ENCODE measurements around the gene TSLP. TPM values are rescaled to one million over a fixed set of nuclear protein-coding genes. Genes with fewer than 3 reads are reported as not detected.

Gene TSLP
- total RNA-seq, 1 experiment from 2014 or later = not detected

DNA sequence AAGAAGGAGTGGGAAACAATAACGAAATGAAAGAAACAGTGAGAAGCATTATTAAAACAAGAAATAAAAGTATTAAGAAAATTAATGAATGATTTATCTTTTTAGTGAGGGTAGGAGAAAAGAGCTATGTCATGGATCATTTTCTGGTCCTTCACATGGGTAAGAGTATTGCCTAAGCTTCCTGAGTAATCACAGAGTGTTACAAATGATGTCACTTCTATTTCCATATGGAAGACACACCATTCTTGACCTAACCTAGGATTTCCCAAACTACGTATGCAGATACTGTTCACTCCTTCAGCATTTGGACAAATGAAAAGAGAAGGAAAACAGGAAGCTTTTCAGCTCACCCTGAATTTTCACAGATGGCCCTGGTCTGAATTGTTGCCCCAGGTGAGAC is 3.3 kb upstream of the TSLP start:
- no peaks in the 10 kb centered on the region; the same call in 1 of the 2 replicates for H3K9me3 ChIP-seq
- H3K4me1 Mint-ChIP-seq (ENCODE audit: low read depth, unreplicated experiment) = peaks cover 3% of the 10 kb centered on the region
- CTCF ChIA-PET = no interaction called here
- no peak for DNase-seq
- H3K36me3 ChIP-seq (ENCODE audit: control insufficient read depth, insufficient read depth, low read length) = no peaks in the 10 kb centered on the region
- TF ChIP-seq CTCF (IDR thresholded peaks at IDR 0.05; ENCODE audit: insufficient read depth in 1 of 2, low read depth in 1 of 2, low read length in 1 of 2, severe bottlenecking in 1 of 2, unreplicated experiment in 1 of 2) = no peak
- no peak overlapping the region for H3K4me3 ChIP-seq (ENCODE audit: low read depth, low read length)
- H3K4me1 ChIP-seq = no peaks in the 10 kb centered on the region
- H3K27me3 Mint-ChIP-seq (ENCODE audit: insufficient read depth, unreplicated experiment) = peaks cover 44% of the 10 kb centered on the region
- no peak overlapping the region for H3K27ac Mint-ChIP-seq (ENCODE audit: unreplicated experiment)
- no peaks in the 10 kb centered on the region for H3K36me3 Mint-ChIP-seq (ENCODE audit: insufficient read depth, unreplicated experiment)
- no peak overlapping the region for H3K4me3 Mint-ChIP-seq (ENCODE audit: unreplicated experiment)
- H3K9me3 Mint-ChIP-seq (ENCODE audit: unreplicated experiment) = no peaks in the 10 kb centered on the region
- POLR2A ChIA-PET = no interaction called here
- no peaks in the 10 kb centered on the region; the same call in 1 of the 2 replicates for H3K27me3 ChIP-seq (replicated peaks; ENCODE audit: control insufficient read depth, insufficient read depth, low read length)
- intact Hi-C loops (cut with micrococcal nuclease; ENCODE audit: unreplicated experiment) = loop anchor here (10.0 kb wide), 1 partner anchor 143 kb away; no protein-coding TSS in a partner anchor
- BruUV-seq (replicated peaks) = no TSS peak

DNA sequence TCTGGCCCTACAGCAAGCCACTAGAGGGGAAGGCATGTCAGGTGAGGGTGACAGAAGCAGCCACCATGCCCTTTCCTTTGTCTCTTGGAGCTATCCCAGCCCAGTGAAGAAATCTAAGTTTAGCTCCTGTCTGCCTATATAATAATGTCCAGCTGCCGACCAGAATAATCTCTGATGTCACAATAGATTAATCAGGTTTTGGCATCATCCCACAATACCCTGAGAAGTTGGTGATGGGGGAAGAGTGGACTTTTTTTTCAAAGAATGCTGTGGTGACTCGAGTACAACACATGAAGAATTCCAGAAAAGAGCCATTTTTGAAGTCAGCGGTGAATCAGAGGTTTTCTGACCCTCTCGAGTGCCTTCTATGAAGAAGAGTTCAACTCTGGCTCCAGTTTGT is 1.7 kb upstream of the TSLP start:
- Mint-ChIP-seq H3K9me3 (ENCODE audit: unreplicated experiment) (no peaks in the 10 kb centered on the region), H3K4me1 (ENCODE audit: low read depth, unreplicated experiment) (peaks cover 7% of the 10 kb centered on the region), H3K4me3 (ENCODE audit: unreplicated experiment) (no peak overlapping the region), H3K27ac (ENCODE audit: unreplicated experiment) (no peak overlapping the region), H3K36me3 (ENCODE audit: insufficient read depth, unreplicated experiment) (no peaks in the 10 kb centered on the region), H3K27me3 (ENCODE audit: insufficient read depth, unreplicated experiment) (peaks cover 46% of the 10 kb centered on the region)
- intact Hi-C loops (cut with micrococcal nuclease; ENCODE audit: unreplicated experiment) = loop anchor here (10.0 kb wide), 1 partner anchor 145 kb away; no protein-coding TSS in a partner anchor
- Histone ChIP-seq H3K36me3 (ENCODE audit: control insufficient read depth, insufficient read depth, low read length) (no peaks in the 10 kb centered on the region), H3K4me1 (0 out of 2 replicates have a peak, but pooled peaks cover 4% of the 10 kb centered on the region), H3K9me3 (no peaks in the 10 kb centered on the region; the same call in 1 of the 2 replicates), H3K4me3 (ENCODE audit: low read depth, low read length) (no peak overlapping the region), H3K27me3 (replicated peaks; ENCODE audit: control insufficient read depth, insufficient read depth, low read length) (no peaks in the 10 kb centered on the region; the same call in 1 of the 2 replicates)
- no TSS peak for BruUV-seq (replicated peaks)
- ChIA-PET POLR2A (no interaction called here), CTCF (no interaction called here)
- no peak for DNase-seq
- no peak for TF ChIP-seq CTCF (IDR thresholded peaks at IDR 0.05; ENCODE audit: insufficient read depth in 1 of 2, low read depth in 1 of 2, low read length in 1 of 2, severe bottlenecking in 1 of 2, unreplicated experiment in 1 of 2)

GRCh38 chr5:111070272-111071134 is 1.0 kb upstream of the TSLP start:
- Histone ChIP-seq H3K36me3 (ENCODE audit: control insufficient read depth, insufficient read depth, low read length) (no peaks in the 10 kb centered on the region), H3K9me3 (no peaks in the 10 kb centered on the region; the same call in 1 of the 2 replicates), H3K27me3 (replicated peaks; ENCODE audit: control insufficient read depth, insufficient read depth, low read length) (no peaks in the 10 kb centered on the region; the same call in 1 of the 2 replicates), H3K4me3 (ENCODE audit: low read depth, low read length) (no peak overlapping the region), H3K4me1 (0 out of 2 replicates have a peak, but pooled peaks cover 4% of the 10 kb centered on the region)
- H3K9me3 Mint-ChIP-seq (ENCODE audit: unreplicated experiment) = no peaks in the 10 kb centered on the region
- peaks cover 46% of the 10 kb centered on the region for H3K27me3 Mint-ChIP-seq (ENCODE audit: insufficient read depth, unreplicated experiment)
- H3K27ac Mint-ChIP-seq (ENCODE audit: unreplicated experiment) = no peak overlapping the region
- no peaks in the 10 kb centered on the region for H3K36me3 Mint-ChIP-seq (ENCODE audit: insufficient read depth, unreplicated experiment)
- no peak for DNase-seq
- CTCF ChIA-PET = no interaction called here
- BruUV-seq (replicated peaks) = no TSS peak
- no peak for TF ChIP-seq CTCF (IDR thresholded peaks at IDR 0.05; ENCODE audit: insufficient read depth in 1 of 2, low read depth in 1 of 2, low read length in 1 of 2, severe bottlenecking in 1 of 2, unreplicated experiment in 1 of 2)
- intact Hi-C loops (cut with micrococcal nuclease; ENCODE audit: unreplicated experiment) = no loop called here
- POLR2A ChIA-PET = no interaction called here
- H3K4me1 Mint-ChIP-seq (ENCODE audit: low read depth, unreplicated experiment) = peaks cover 7% of the 10 kb centered on the region
- no peak overlapping the region for H3K4me3 Mint-ChIP-seq (ENCODE audit: unreplicated experiment)
